Fibroblast of the aortic adventitia (primary cell): ENCODE results near the gene LYSET. TPM values are rescaled to one million over a fixed set of nuclear protein-coding genes. Genes with fewer than 3 reads are reported as not detected.
"Not testable (repeated sequence)": the region's sequence is repeated elsewhere in the genome, so short reads cannot be mapped to it uniquely, and the experiment has no call there.

Experiments used
- DNase-seq: peaks from one replicate; pipeline ENCODE4 v3.0.0-alpha.2; 2010; ENCODE audit warnings: low read depth
- H3K4me3 ChIP-seq: 2 replicates; pipeline ENCODE4 v1.5.1; 2011; ENCODE audit warnings: low read depth, mild to moderate bottlenecking, control low read depth, low read length, moderate library complexity
- total RNA-seq: library from RNA; depleted of rRNA; stranded (reverse); fragments of >200 nt; gene quantifications from 2 replicates; pipeline ENCODE4 v1.2.3, GENCODE V29; 2012; ENCODE audit warnings: low replicate concordance
- TF ChIP-seq, protein P1 (sequence below): IDR thresholded peaks from 2 replicates; pipeline ENCODE4 v1.5.1; 2011; ENCODE audit warnings: mild to moderate bottlenecking, low read length, control low read depth, inconsistent platforms; ENCODE audit not compliant: insufficient read depth

Gene LYSET
- total RNA-seq, 1 donor: 12.1 TPM

GRCh38 chr14:93160353-93160801 is 24.7 kb upstream of the LYSET start:
- TF ChIP-seq, protein P1, sequence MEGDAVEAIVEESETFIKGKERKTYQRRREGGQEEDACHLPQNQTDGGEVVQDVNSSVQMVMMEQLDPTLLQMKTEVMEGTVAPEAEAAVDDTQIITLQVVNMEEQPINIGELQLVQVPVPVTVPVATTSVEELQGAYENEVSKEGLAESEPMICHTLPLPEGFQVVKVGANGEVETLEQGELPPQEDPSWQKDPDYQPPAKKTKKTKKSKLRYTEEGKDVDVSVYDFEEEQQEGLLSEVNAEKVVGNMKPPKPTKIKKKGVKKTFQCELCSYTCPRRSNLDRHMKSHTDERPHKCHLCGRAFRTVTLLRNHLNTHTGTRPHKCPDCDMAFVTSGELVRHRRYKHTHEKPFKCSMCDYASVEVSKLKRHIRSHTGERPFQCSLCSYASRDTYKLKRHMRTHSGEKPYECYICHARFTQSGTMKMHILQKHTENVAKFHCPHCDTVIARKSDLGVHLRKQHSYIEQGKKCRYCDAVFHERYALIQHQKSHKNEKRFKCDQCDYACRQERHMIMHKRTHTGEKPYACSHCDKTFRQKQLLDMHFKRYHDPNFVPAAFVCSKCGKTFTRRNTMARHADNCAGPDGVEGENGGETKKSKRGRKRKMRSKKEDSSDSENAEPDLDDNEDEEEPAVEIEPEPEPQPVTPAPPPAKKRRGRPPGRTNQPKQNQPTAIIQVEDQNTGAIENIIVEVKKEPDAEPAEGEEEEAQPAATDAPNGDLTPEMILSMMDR: peak; percentile 58
- DNase-seq: peak; percentile 10
- no peak overlapping the region for H3K4me3 ChIP-seq

- no peak for DNase-seq
- TF ChIP-seq, protein P1: no peak
Measured at GRCh38 chr14:93161411-93161940, 23.6 kb upstream of the LYSET start.

DNA sequence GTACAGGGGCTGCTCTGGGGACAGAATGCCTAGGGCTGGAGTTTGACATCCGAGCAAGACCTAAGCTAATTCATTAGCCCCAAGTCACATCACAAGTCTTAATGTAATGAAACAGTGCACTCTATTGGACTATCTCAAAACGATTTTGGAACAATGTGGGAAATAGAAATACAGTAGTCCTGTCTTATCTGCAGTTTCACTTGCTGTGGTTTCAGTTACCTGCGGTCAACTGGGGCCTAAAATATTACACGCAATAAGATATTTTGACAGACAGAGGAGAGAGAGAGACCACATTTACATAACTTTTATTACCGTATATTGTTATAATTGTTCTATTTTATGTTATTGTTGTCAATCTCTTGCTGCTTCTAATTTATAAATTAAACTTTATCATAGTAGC is 21.6 kb upstream of the LYSET start:
- DNase-seq: no peak

More at GRCh38 chr14:93161411-93161940, 23.6 kb upstream of the LYSET start:
- no peak overlapping the region for H3K4me3 ChIP-seq

GRCh38 chr14:93165271-93166265 is 19.5 kb upstream of the LYSET start:
- not testable (repeated sequence) for DNase-seq, H3K4me3 ChIP-seq

More for the DNA sequence above, 21.6 kb upstream of the LYSET start:
- H3K4me3 ChIP-seq: no peak overlapping the region
- TF ChIP-seq, protein P1: no peak

DNA sequence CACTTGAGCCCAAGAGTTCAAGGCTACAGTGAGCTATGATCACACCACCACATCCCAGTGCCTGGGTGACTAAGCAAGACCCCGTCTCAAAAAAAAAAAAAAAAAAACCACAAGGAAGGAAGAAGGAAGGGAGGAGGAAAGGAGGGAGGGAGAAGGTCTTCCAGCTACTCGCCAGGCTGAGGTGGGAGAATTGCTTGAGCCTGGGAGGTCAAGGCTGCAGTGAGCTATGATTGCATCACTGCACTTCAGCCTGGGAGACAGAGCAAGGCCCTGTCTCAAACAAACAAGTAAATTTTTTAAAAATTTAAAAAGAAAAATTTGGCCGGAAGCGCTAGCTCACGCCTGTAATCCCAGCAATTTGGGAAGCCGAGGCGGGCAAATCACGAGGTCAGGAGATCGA is 16.5 kb upstream of the LYSET start:
- H3K4me3 ChIP-seq, DNase-seq: not testable (repeated sequence)

GRCh38 chr14:93169619-93170018 is 15.5 kb upstream of the LYSET start:
- not testable (repeated sequence) for DNase-seq, H3K4me3 ChIP-seq

- DNase-seq, H3K4me3 ChIP-seq: not testable (repeated sequence)
Measured at GRCh38 chr14:93170141-93170540, 15.0 kb upstream of the LYSET start.

- H3K4me3 ChIP-seq: no peak overlapping the region
- TF ChIP-seq, protein P1: no peak
- DNase-seq: no peak
Measured at GRCh38 chr14:93171376-93171775, 13.7 kb upstream of the LYSET start.
